Measurements from ENCODE around the gene STUB1.
A peak's percentile ranks its signal among the peaks of the same experiment; 100 is the strongest.

Gene STUB1

DNA sequence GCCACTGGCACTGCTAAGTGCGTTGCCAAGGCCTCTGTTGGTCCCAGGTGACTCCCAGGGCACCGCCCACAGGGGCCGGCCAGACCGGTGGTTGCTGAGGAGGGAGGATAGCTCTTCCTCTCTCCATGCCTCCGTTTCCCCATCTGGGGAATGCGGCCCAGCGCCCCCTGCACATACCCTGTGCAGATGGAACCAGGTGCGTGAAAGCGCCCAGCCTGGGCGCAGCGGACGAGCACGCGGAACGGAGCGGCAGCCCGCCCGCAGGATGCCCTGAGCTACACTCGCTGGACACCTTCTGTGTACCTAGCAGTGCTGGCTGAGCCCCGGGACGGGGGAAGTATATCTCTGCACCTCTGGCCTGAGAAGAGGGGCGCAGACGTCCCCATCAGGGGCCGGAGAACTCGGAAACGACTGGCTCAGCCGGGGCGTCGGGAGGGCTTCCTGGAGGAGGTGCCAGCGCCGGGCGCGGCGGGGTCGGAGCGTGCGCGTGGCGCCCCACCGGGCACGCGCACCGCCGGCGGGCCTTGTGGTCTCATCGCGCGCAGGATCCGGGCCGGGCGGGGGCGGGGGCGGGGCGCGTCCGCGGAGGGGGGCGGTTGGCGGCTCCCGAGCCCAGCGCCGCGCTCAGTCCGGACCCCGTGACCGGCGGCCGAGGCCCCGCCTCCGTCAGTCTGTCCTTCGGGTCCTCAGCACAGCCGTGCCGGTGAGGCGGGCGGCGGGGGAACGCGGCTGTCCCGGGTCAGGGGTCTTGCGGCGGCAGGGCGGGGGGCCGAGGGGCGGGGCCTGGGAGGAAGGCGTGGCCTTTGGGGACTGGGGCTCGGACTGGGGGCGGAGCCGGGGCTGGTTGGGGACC is 46.5 kb downstream of the STUB1 start, which contains the start of the genes CCDC78 and HAGHL:
Gene CCDC78, minus strand, starts transcription at position 6 of the 853 bp plus-strand sequence. CDS start 76 bp downstream, outside the sequence.
Gene HAGHL, plus strand, starts transcription at position 669 of the 853 bp plus-strand sequence. CDS start 404 bp downstream, outside the sequence.
- DNase-seq = peak in 5 of 6 experiments; percentile 33 to 57 (median 53)

GRCh38 chr16:727291-727977 is 47.2 kb downstream of the STUB1 start:
- DNase-seq = peak in 1 of 6 experiments; percentile 38

DNA sequence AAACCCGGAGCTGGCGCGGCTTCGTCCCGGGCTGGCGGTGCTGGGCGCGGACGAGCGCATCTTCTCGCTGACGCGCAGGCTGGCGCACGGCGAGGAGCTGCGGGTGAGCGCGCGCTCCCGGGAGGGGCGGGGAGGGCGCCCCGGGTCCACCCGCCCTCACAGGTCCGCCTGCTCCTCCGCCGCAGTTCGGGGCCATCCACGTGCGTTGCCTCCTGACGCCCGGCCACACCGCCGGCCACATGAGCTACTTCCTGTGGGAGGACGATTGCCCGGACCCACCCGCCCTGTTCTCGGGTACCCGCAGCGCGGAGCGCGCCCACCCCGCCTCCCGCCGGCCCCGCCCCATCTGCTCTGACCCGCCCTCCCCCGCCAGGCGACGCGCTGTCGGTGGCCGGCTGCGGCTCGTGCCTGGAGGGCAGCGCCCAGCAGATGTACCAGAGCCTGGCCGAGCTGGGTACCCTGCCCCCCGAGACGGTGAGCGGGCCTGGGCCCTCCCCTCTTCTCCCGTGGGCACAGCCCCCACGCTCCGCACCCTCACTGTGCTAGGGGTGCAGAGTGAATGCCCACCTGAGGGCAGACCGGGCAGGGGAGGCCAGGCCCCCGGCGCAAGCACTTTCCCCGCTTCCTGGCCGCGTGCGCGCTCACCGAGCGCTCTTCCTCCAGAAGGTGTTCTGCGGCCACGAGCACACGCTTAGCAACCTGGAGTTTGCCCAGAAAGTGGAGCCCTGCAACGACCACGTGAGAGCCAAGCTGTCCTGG is 48.1 kb downstream of the STUB1 start:
- peak; percentile 11 to 44 (median 36) for DNase-seq

GRCh38 chr16:728890-729744 is 48.9 kb downstream of the STUB1 start:
- peak in 1 of 6 experiments; percentile 9 for DNase-seq

GRCh38 chr16:729768-730665 is 49.8 kb downstream of the STUB1 start:
- no peak for DNase-seq

GRCh38 chr16:730666-731509 is 50.7 kb downstream of the STUB1 start:
- DNase-seq = no peak

DNA sequence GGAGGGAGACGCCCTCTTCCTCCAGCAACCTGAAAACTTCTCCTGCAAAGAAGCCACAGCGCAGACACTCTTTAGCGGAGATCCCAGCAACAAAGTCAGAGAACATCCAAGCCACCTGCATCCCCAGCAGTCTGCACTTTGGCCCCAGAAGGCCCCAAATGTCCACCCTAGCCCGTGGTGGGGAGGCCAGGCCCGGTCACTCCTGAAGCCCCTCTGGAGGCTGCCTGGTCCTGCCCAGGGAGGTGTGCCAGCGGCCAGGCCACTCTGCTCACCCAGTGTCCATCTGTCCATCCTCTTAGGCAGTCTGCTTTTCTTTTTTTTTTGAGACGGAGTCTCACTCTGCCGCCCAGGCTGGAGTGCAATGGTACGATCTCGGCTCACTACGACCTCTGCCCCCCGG is 52.1 kb downstream of the STUB1 start:
- DNase-seq = no peak

All from stimulated activated naive CD4-positive, alpha-beta T cell (primary cell).